ENCODE measurements around the gene DUSP9. TPM values are rescaled to one million over a fixed set of nuclear protein-coding genes. Genes with fewer than 3 reads are reported as not detected.
"Not testable (repeated sequence)": the region's sequence is repeated elsewhere in the genome, so short reads cannot be mapped to it uniquely, and the experiment has no call there.

The DUSP9 gene
- polyA plus RNA-seq, 1 experiment: not detected

- Histone ChIP-seq H3K4me3 (ENCODE audit: low read depth, low read length) (no peak overlapping the region), H3K27me3 (ENCODE audit: control insufficient read depth, insufficient read depth, low read length) (no peaks in the 10 kb centered on the region), H3K9me3 (ENCODE audit: control insufficient read depth, insufficient read depth, low read length) (no peaks in the 10 kb centered on the region), H3K27ac (ENCODE audit: low read depth, low read length) (no peak overlapping the region)
- no peak for DNase-seq (ENCODE audit: low read depth, low spot score)
- ChIA-PET CTCF (no interaction called here), POLR2A (no interaction called here)
- no peak for TF ChIP-seq CTCF (IDR thresholded peaks at IDR 0.05; ENCODE audit: low read depth, low read length)
Observed at GRCh38 chrX:153697924-153698865, 51.2 kb downstream of the DUSP9 start.

DNA sequence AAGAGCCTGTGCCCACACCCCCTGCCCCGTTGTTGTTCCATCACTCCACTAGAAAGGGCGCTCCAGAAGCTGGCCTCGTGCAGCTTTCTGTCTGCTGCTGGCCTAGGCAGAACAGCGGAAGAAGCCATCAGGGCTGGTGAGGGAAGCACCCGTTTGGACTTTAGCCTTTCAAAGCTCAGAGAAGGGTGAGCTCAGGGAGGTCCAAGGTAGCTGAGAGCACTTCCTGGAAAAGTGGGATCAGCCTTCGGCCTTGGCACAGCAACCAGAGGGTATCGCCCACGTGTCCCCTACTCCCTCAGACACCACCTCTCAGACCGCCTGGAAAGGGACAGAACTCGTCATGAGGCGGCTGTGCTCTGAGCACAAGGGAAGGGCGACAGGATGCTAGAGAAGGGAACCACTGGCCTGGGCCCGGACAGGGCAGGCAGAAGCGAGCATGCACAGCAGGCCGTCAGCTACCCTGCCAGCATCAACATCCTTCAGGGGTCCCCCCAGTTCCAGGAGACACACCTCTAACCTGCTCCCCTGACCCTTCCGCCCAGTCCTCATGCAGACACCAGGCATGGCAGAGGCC is 52.3 kb downstream of the DUSP9 start:
- H3K27me3 ChIP-seq (ENCODE audit: control insufficient read depth, insufficient read depth, low read length); CTCF ChIA-PET; DNase-seq (ENCODE audit: low read depth, low spot score); H3K9me3 ChIP-seq (ENCODE audit: control insufficient read depth, insufficient read depth, low read length); POLR2A ChIA-PET; H3K27ac ChIP-seq (ENCODE audit: low read depth, low read length); H3K4me3 ChIP-seq (ENCODE audit: low read depth, low read length): not testable (repeated sequence)

- POLR2A ChIA-PET, CTCF ChIA-PET: not testable (repeated sequence)
Observed at GRCh38 chrX:153699784-153700371, 52.9 kb downstream of the DUSP9 start.

DNA sequence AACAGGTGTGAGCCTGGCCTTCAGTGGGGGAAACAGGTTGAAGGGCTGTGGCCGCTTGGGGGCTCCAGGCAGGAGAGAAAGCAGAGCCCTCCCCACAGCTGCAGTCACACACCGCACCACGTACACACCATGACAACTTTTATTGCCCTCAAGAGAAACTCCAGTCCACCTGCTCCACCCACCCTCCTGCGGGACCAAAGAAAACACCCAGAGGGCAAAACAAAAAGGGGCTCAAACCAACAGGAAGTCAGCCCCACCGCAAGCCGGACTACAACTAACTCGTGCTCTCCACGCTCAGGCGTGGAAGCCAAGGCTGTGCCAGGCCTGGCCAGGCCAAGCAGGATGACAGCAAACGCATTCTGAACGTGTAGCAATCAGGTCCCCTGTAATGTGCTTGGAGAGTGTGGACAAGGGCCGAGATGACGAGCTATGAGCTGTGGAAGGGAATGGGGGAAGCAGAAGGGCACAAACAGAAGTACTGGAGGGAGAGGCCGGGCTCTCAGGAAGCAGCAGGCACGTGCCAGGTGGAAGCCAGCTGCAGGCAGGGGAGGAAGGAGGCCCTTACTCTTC is 53.5 kb downstream of the DUSP9 start:
- Histone ChIP-seq H3K27me3 (ENCODE audit: control insufficient read depth, insufficient read depth, low read length) (no peaks in the 10 kb centered on the region), H3K27ac (ENCODE audit: low read depth, low read length) (no peak overlapping the region), H3K9me3 (ENCODE audit: control insufficient read depth, insufficient read depth, low read length) (no peaks in the 10 kb centered on the region), H3K4me3 (ENCODE audit: low read depth, low read length) (no peak overlapping the region)
- DNase-seq (ENCODE audit: low read depth, low spot score): no peak
- ChIA-PET POLR2A (no interaction called here), CTCF (no interaction called here)
- TF ChIP-seq CTCF (IDR thresholded peaks at IDR 0.05; ENCODE audit: low read depth, low read length): no peak

More at GRCh38 chrX:153699784-153700371, 52.9 kb downstream of the DUSP9 start:
- DNase-seq (ENCODE audit: low read depth, low spot score); H3K27ac ChIP-seq (ENCODE audit: low read depth, low read length); H3K4me3 ChIP-seq (ENCODE audit: low read depth, low read length); H3K9me3 ChIP-seq (ENCODE audit: control insufficient read depth, insufficient read depth, low read length); H3K27me3 ChIP-seq (ENCODE audit: control insufficient read depth, insufficient read depth, low read length): not testable (repeated sequence)

Small RNAs within 50 kb of the gene (small RNA-seq; reads per million reads assigned to genes)
- gene RN7SL687P (ENCODE audit: insufficient read length, low read depth): not detected

Other genes starting within 250 kb of the DUSP9 start
- not detected in 2 replicates for gene PNMA6E, start 245.9 kb upstream of the DUSP9 start, polyA plus RNA-seq (2011; rRNA removed)
- 0.02 TPM in 2 replicates for gene ZFP92, start 235.7 kb upstream of the DUSP9 start, polyA plus RNA-seq (2011; rRNA removed)
- not detected in 2 replicates for gene TREX2, start 201.1 kb upstream of the DUSP9 start, polyA plus RNA-seq (2011; rRNA removed)
- gene HAUS7, start 176.6 kb upstream of the DUSP9 start, polyA plus RNA-seq (2011; rRNA removed): 13.2 and 16.5 TPM in 2 replicates
- gene BGN, start 152.2 kb upstream of the DUSP9 start, polyA plus RNA-seq (2011; rRNA removed): 97.2 and 143 TPM in 2 replicates
- gene ATP2B3, start 129.6 kb upstream of the DUSP9 start, polyA plus RNA-seq (2011; rRNA removed): 0.01 TPM in 1 of 2 replicates, not detected in the other
- gene CCNQ, start 48.1 kb upstream of the DUSP9 start, polyA plus RNA-seq (2011; rRNA removed): 23.6 and 28.1 TPM in 2 replicates
- gene PNCK, start 26.6 kb downstream of the DUSP9 start, polyA plus RNA-seq (2011; rRNA removed): 0.17 TPM in 1 of 2 replicates, not detected in the other
- 6.9 and 12.3 TPM in 2 replicates for gene SLC6A8, start 40.7 kb downstream of the DUSP9 start, polyA plus RNA-seq (2011; rRNA removed)
- gene BCAP31, start 77.2 kb downstream of the DUSP9 start, polyA plus RNA-seq (2011; rRNA removed): 108 and 114 TPM in 2 replicates
- gene ABCD1, start 77.7 kb downstream of the DUSP9 start, polyA plus RNA-seq (2011; rRNA removed): 4.2 and 5.8 TPM in 2 replicates
- gene PLXNB3, start 117.0 kb downstream of the DUSP9 start, polyA plus RNA-seq (2011; rRNA removed): 4.6 and 5.5 TPM in 2 replicates
- gene SRPK3, start 133.8 kb downstream of the DUSP9 start, polyA plus RNA-seq (2011; rRNA removed): 0.27 and 0.51 TPM in 2 replicates
- 42.8 and 60.7 TPM in 2 replicates for gene IDH3G, start 147.2 kb downstream of the DUSP9 start, polyA plus RNA-seq (2011; rRNA removed)
- gene SSR4, start 147.5 kb downstream of the DUSP9 start, polyA plus RNA-seq (2011; rRNA removed): 277 and 363 TPM in 2 replicates
- 0.04 and 0.29 TPM in 2 replicates for gene PDZD4, start 183.3 kb downstream of the DUSP9 start, polyA plus RNA-seq (2011; rRNA removed)
- gene L1CAM, start 239.0 kb downstream of the DUSP9 start, polyA plus RNA-seq (2011; rRNA removed): 0.06 and 0.10 TPM in 2 replicates